Lung microvascular endothelial cell (primary cell): ENCODE data around the gene PNPLA1. TPM values are rescaled to one million over a fixed set of nuclear protein-coding genes. Genes with fewer than 3 reads are reported as not detected.
A peak's percentile ranks its signal among the peaks of the same experiment; 100 is the strongest.

Experiments used
- DNase-seq, 2 donors: peaks; one replicate each; pipeline versions ENCODE4 v3.0.0 to v3.0.0-alpha.2; 2010; ENCODE audit warnings: low read depth in 2 of 2
- total RNA-seq: library from RNA; depleted of rRNA; stranded (reverse); fragments of >200 nt; gene quantifications from 2 replicates; pipeline ENCODE4 v1.2.1, GENCODE V29; 2014

The PNPLA1 gene
- not detected in 2 replicates for total RNA-seq

GRCh38 chr6:36269834-36270705 is at the start of gene PNPLA1:
TSS of gene PNPLA1 (plus strand) at chr6:36270060. CDS start at chr6:36270460, 400 bp downstream.
- no peak for DNase-seq

- no peak for DNase-seq
These were observed 49.6 kb upstream of the PNPLA1 start for GRCh38 chr6:36220226-36220625.

- DNase-seq, result no peak
These were observed 48.2 kb upstream of the PNPLA1 start for GRCh38 chr6:36221674-36222073.

GRCh38 chr6:36222924-36223323 is 46.9 kb upstream of the PNPLA1 start:
- DNase-seq, result no peak

- DNase-seq, result no peak
These were observed 46.2 kb upstream of the PNPLA1 start for GRCh38 chr6:36223706-36224105.

- DNase-seq, result peak in 1 of 2 donors; percentile 34
These were observed 44.9 kb upstream of the PNPLA1 start for GRCh38 chr6:36224918-36225461.

GRCh38 chr6:36226438-36227047 is 43.3 kb upstream of the PNPLA1 start:
- DNase-seq, result no peak

GRCh38 chr6:36227379-36228228 is 42.3 kb upstream of the PNPLA1 start:
- no peak for DNase-seq

- no peak for DNase-seq
These were observed 40.6 kb upstream of the PNPLA1 start for GRCh38 chr6:36229223-36229622.

- no peak for DNase-seq
These were observed 39.5 kb upstream of the PNPLA1 start for GRCh38 chr6:36230371-36230770.

- DNase-seq, result no peak
These were observed 37.7 kb upstream of the PNPLA1 start for GRCh38 chr6:36232172-36232571.

- no peak for DNase-seq
These were observed 34.6 kb upstream of the PNPLA1 start for GRCh38 chr6:36235309-36235708.

GRCh38 chr6:36235862-36236261 is 34.0 kb upstream of the PNPLA1 start:
- DNase-seq, result no peak

- no peak for DNase-seq
These were observed 30.1 kb upstream of the PNPLA1 start for GRCh38 chr6:36239774-36240173.

GRCh38 chr6:36241728-36242127 is 28.1 kb upstream of the PNPLA1 start:
- no peak for DNase-seq

- DNase-seq, result no peak
These were observed 27.7 kb upstream of the PNPLA1 start for GRCh38 chr6:36242161-36242560.

- DNase-seq, result no peak
These were observed 27.2 kb upstream of the PNPLA1 start for GRCh38 chr6:36242626-36243025.

- DNase-seq, result no peak
These were observed 26.2 kb upstream of the PNPLA1 start for GRCh38 chr6:36243562-36244212.

- DNase-seq, result peak in 1 of 2 donors; percentile 28
These were observed 25.1 kb upstream of the PNPLA1 start for GRCh38 chr6:36244641-36245280.

- DNase-seq, result no peak
These were observed 24.2 kb upstream of the PNPLA1 start for GRCh38 chr6:36245572-36246061.
